Measurements from ENCODE around the gene NFKBIB. TPM values are rescaled to one million over a fixed set of nuclear protein-coding genes. Genes with fewer than 3 reads are reported as not detected.
"Not testable (repeated sequence)": the region's sequence is repeated elsewhere in the genome, so short reads cannot be mapped to it uniquely, and the experiment has no call there.

Gene NFKBIB
- total RNA-seq, 1 donor from 2014 or later, result 66.3 TPM

DNA sequence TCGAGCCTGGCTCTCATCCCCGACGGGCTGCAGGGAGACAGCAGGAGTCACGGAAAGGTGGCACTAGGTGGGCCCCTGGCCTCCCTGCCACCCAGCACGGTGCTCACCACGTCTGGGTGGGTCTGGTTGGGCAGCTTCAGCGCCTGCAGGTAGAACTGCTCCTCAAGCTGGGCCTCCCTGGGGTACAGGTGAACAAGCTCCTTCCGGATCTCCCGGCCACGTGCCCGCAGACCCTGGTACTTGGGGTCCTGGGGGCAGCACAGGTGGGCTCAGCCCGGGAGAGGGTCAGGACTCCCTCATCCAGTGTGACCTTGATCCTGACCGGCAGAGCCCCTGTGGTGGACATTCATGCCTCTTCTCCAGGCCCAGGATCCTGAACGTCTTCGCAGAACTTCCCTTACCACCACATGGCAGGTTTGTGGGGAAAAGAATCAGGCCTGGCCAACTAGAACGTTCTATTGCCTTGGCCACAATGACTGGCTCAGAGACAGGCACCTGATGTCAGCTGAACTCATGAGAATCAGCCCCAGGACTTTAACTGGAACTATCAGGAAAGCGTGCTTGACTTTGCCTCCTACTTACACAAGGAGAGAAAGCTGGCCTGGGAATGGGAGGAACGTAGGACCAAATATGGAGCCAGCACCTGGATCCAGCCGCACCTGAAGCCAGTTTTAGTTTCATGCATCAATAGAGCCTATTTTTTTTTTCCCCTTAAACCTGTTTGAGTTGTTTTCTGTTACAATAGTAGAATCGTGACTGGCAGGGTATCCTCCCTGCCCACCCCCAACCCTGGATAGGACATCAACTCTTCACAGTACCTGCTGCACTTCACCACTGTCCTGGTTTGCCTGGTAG lies 21.9 kb downstream of the NFKBIB start:
- intact Hi-C loops (cut with micrococcal nuclease), result no loop called here

DNA sequence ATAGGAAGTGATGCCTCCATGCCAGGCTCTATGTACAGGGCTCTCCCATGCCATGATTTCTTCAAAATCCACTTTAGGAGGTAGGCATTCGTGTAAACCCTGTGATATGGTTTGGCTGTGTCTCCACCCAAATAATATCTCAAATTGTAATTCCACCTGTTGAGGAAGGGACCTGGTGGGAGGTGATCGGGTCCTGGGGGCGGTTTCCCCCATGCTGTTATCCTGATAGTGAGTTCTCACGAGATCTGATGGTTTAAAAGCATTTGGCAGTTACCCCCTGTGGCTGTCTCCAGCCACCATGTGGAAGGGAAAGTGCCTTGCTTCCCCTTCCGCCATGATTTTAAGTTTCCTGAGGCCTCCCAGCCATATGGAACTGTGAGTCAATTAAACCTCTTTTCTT lies 22.7 kb downstream of the NFKBIB start:
- intact Hi-C loops (cut with micrococcal nuclease), result no loop called here

DNA sequence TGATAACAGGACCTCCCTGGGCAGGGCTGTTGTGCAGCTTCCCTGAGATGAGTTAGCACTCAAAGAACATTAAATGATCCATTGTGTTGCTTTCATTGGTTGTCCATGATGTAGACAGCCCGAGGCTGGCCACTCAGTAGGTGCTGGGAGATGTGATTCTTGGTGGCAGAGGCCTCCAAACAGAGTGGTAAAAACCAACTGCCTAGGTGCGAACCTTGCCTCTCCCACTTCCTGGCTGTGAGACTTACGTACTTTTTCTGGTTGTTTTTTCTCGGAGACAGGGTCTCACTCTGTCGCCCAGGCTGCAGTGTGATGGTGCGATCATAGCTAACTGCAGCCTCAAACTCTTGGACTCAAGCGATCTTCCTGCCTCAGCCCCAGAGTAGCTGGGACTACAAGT lies 24.6 kb downstream of the NFKBIB start:
- intact Hi-C loops (cut with micrococcal nuclease), result no loop called here

DNA sequence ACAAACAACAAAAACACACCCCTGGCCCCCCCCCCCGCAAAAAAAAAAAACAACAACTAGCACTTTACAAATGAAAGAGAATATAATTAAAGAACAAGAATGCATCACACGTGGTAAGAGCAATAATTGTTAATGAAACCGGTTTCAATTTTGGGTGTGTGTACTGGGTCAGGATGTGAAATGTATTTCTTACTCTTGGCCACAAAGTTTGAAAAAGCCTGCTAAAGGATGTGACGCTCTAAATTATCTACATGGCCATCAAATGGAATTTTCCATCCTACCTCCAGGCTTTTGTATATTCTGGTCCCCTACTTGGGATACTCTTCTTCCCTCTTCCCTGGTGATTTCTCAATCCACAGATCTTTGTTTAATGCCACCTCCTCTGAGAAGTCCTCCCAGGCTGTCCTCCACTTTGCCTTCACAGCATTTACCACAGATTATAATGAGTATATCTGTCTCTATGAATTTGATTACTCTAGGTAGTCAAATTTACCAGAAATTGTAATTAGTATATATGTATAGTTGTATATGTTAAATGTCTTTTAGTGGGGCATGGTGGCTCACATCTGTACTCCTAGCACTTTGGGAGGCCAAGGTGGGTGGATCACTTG lies 28.7 kb downstream of the NFKBIB start:
- intact Hi-C loops (cut with micrococcal nuclease), result no loop called here

DNA sequence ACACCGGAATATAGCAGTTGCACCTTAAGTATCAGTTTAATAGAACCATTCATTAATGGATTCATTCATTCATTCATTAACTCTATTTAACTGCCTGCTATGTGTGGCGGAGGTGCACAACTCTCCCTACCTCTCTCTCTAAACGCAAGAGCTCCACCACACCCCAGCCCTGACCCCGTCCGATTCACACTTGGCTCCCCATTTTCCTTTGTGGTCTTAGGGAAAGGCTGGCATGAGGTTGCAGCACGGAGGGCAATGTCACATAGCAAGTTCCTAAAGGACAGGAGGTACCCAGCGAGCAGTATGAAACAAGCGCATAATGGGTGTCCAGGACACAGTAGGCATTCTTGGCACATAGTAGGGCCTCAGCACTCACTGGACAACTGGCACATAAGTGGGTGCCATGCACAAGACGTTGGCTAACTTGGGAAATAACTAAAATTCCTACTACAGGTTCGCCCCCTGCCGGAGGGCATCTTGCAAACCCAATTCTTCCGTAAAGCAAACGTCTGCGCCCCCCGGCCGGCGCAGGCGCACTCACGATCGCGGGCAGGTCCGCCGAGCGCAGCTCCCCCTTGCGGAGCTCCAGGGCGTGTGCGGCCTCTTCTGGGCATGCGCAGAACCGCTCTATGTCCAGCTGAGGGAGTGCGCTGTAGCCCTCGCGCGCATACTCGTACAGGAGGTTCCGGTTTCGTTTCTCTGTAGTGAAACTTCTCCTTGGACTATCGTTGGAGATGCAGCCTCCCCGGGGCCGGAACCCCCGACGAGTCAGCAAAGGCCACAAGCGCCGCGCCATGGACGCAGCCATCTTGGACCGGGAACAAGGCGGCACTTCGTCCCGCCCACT lies 30.4 kb downstream of the NFKBIB start, which contains the start of gene SARS2:
Gene SARS2 (minus strand): TSS at position 835 of the 847 bp plus-strand sequence. CDS start 27 bp downstream, at position 808.
- intact Hi-C loops (cut with micrococcal nuclease), result loop anchor here (1.0 to 5.0 kb wide), 20 partner anchors 22 to 1023 kb away; partner anchors contain the start of genes ACTN4, ECH1, EIF3K and GGN

DNA sequence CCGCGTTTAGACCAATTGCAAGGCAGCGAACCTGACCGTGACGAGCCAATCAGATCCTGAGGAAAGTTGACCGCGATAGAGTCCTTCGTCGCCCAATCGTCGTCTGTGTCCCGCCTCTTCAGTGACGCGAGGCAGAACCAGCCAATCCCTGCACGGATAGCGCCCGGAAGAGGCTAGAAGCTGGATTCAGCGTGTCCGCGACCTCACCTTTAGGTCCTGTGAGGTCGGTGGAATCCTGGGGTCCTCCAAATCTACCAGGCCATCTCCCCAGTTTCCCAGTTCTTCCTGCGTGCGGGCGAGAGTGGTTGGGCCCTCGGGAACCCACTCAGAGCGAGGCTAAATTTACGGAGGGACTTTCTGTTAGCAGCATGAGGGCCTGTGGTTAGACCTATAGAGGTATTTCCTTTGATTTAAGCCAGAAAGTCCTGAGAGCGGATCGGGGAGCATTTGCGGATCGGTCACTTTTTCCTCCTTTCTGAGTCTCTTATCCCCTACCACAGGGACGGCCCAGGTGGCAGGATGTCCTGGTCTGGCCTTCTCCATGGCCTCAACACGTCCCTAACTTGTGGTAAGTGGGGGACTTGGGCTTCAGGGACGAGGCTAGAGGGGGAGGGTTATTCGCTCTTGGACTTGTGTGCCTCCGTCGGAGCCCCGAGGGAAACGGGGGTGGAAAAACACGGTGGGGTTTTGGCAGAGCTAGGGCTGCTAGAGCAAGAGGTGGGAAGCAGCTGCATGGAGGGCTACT lies 31.2 kb downstream of the NFKBIB start, which contains the start of gene MRPS12:
Gene MRPS12 (plus strand): TSS at position 169 of the 745 bp plus-strand sequence. CDS start 351 bp downstream, at position 520.
- intact Hi-C loops (cut with micrococcal nuclease), result loop anchor here (1.0 to 5.0 kb wide), 20 partner anchors 21 to 1024 kb away; partner anchors contain the start of genes ACTN4, ECH1, EIF3K and GGN

DNA sequence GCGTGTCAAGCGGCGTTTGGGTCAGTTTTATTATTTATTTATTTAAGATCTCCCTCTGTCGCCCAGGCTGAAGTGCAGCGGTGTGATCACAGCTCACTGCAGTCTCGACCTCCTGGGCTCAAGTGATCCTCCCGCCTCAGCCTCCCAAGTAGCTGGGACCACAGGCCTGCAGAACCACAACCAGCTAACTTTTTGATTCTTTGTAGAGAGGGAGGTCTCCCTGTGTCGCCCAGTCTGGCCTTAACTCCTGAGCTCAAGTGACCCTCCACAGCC lies 31.7 kb downstream of the NFKBIB start:
- intact Hi-C loops (cut with micrococcal nuclease), result loop anchor here (2.0 to 5.0 kb wide), 2 partner anchors 163 to 514 kb away; no protein-coding TSS in a partner anchor

DNA sequence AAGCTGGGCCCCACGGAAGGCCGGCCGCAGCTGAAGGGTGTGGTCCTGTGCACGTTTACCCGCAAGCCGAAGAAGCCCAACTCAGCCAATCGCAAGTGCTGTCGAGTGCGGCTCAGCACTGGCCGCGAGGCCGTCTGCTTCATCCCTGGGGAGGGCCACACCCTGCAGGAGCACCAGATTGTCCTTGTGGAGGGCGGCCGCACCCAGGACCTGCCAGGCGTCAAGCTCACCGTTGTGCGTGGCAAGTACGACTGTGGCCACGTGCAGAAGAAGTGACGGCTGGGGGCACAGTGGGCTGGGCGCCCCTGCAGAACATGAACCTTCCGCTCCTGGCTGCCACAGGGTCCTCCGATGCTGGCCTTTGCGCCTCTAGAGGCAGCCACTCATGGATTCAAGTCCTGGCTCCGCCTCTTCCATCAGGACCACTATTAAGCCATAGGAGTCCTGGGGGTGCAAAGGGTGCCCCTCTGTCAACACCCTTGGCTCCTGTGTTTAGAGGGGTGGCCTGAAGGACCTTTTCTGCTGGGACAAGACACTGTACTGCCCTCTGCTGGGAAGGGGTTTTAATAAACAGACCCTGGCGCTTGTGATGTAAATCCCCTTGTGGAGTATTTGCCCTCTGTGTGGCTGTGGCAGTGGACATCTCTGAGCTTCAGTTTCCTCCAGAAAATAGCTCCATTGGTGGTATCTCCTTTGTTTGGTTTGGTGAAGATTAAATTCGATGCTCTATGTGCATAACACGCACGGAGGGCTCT lies 32.8 kb downstream of the NFKBIB start:
- intact Hi-C loops (cut with micrococcal nuclease), result loop anchor here (5.0 kb wide), 1 partner anchor 515 kb away; no protein-coding TSS in a partner anchor

DNA sequence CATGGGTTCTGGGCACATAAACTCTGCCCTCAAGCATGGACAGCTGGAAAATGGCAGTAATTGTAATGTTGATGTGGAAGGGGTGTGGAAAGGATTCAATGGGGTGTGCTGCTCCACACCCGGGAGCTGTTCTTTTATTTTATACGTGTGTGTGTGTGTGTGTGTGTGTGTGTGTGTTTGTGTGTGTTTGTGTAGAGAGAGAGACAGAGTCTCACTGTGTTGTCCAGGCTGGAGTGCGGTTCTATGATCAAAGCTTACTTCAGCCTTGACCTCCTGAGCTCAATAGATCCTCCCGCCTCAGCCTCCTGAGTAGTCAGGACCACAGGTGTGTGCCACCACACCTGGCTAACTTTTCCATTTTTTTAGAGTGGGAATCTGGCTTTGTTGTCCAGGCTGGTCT lies 33.8 kb downstream of the NFKBIB start:
- intact Hi-C loops (cut with micrococcal nuclease), result loop anchor here (5.0 kb wide), 1 partner anchor 516 kb away; no protein-coding TSS in a partner anchor

DNA sequence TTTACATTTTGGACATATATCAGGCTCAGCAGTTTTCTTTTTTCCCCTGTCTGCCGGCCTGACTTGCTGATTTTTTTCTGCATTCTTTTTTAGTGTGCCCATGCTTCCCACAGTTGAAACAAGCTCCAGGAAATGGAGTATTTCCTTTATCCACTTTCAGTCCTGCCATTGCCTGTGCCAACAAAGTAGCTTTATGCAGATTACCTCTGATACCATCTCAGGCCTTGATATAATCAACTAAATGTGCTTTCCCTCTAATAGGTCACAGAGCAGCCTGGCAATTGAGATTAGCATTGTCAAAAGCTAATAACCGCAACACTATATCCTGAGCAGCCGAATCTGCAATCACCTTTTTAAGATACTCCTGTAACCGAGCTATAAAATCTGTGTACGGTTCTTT lies 40.2 kb downstream of the NFKBIB start:
- intact Hi-C loops (cut with micrococcal nuclease), result no loop called here

DNA sequence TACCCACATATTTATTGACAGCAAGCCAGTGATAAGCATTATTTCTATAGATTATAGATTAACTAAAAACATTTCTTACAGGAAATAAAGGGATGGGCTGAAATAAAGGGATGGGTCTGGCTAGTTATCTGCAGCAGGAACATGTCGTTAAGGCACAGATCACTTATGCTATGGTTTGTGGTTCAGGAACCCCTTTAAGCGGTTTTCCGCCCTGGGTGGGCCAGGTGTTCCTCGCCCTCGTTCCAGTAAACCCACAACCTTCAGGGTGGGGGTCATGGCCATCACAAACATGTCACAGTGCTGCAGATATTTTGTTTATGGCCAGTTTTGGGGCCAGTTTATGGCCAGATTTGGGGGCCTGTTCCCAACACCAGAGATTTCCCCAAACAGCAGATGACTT lies 41.7 kb downstream of the NFKBIB start:
- intact Hi-C loops (cut with micrococcal nuclease), result not testable (repeated sequence)

DNA sequence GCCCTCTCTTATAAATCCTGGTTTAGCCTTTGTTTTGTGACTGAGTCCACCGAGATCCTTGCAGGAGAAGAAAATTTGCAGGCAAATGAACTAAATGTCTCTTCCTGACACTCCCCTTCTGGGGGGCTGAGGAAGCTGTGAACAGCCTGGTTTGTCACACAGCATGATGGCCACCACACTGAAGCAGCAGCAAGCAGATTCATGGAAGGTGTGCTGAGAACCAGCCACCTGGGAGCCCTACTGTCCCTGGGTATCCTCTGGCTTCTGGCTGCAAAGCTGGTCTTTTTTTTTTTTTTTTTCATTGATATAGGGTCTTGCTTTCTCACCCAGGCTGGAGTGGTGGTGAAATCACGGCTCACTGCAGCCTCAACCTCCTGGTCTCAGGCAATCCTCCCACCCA lies 42.2 kb downstream of the NFKBIB start:
- intact Hi-C loops (cut with micrococcal nuclease), result no loop called here

DNA sequence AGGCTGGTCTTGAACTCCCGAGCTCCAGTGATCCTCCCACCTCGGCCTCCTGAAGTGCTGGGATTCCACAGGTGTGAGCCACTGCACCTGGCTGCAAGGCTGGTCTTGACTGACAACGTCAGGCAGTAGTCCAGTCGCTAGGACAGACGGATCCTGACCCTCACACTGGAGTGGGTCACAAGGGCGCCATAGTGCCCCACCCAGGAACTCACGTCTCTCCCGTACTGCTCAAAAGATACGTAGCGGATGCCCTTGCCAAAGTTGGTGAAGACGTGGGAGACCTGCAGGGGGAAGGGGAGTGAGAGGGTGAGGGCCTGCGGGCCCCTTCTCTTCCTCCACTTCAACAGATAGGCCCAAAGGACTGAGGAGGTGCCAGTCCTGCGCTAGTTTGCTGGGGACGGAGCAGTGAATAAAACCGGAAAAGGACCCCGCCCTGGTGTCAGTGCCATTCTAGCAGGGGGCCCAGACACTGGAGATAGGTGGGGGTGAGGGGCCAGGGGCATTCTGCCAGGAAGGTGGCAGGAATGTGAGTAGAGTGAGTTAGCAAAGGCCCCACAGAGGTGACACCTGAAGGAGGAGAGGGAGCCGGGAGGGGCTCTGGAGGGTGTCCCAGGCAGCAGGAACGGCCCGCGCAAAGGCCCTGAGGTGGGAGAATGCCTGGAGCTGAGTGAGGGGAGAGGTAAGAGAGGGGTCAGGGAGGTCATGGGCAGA lies 42.9 kb downstream of the NFKBIB start:
- intact Hi-C loops (cut with micrococcal nuclease), result no loop called here

DNA sequence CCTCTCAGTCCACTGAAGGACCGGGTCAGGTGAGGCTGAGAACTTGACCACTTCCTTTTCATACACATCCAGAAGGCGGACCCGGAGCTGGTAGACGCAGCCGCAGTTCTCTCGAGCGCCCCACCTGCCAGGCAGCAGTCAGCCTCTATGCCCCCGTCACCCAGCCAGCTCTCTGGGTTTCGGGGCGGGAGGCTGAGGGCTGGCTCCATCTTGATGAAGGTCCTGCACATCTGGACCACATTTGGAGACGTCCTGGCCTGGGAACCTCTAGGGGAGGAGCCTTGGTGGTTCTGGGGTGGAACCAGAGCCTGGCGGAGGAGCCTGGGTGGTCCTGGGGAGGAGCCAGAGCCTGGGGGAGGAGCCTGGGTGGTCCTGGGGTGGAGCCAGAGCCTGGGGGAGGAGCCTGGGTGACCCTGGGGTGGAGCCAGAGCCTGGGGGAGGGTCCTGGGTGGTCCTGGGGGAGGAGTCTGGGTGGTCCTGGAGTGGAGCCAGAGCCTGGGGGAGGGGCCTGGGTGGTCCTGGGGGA lies 45.3 kb downstream of the NFKBIB start:
- intact Hi-C loops (cut with micrococcal nuclease), result no loop called here

DNA sequence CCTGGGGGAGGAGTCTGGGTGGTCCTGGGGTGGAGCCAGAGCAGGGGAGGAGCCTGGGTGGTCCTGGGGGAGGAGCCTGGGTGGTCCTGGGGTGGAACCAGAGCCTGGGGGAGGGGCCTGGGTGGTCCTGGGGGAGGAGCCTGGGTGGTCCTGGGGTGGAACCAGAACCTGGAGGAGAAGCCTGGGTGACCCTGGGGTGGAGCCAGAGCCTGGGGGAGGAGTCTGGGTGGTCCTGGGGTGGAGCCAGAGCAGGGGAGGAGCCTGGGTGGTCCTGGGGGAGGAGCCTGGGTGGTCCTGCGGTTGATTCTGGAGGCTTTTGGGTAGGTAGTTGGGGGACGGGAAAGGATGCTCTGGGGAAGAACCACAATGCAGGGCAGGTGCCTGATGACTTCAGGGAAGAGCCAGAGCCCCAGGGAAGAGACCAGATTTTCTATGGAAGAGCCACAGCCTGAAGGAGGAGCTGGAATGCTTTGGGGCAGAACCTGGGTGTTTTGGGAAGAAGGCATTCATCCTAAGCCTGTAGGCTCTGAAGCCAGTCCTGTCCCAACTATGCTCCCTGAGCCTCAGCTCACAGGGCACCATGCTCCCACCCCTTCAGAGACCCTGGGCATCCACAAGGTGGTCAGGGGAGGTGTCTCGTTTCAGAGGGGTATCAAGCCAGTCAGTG lies 45.9 kb downstream of the NFKBIB start:
- intact Hi-C loops (cut with micrococcal nuclease), result no loop called here

DNA sequence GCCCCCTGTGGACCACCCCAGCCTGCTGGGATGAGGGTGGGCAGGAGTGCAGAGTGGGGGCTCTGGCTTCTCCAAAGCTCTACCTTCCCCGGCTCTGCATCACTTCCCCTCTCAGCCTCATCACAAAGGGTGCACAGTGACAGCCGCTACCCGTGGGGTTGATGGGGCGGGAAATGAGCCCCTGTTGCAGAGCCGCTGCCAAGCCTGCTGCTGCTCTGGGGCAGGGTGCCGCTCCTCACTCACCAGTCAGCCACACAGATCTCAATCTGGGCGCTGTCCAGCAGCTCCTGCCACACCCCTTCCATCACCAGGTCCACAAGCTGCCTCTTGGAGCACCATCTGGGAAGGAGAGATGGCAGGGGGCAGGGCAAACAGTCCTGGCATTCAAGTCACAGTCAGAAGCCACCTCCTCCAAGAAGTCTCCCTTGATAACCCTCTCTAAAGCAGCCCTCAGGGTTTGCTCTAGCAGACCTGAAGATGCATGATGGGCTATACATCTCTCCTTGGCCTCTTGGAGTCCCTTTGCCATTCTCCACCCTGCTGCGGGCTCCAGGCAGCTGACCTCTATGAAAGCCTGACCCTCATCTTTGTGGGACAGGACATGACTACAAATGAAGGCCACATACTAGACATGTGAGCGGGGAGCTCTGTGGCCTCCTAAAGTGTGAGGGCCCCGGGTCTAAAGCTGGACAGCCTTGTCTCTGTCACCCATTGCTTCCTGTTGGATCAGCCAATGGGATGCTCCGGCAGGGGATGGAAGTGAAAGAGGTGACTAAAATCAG lies 46.7 kb downstream of the NFKBIB start:
- intact Hi-C loops (cut with micrococcal nuclease), result no loop called here

DNA sequence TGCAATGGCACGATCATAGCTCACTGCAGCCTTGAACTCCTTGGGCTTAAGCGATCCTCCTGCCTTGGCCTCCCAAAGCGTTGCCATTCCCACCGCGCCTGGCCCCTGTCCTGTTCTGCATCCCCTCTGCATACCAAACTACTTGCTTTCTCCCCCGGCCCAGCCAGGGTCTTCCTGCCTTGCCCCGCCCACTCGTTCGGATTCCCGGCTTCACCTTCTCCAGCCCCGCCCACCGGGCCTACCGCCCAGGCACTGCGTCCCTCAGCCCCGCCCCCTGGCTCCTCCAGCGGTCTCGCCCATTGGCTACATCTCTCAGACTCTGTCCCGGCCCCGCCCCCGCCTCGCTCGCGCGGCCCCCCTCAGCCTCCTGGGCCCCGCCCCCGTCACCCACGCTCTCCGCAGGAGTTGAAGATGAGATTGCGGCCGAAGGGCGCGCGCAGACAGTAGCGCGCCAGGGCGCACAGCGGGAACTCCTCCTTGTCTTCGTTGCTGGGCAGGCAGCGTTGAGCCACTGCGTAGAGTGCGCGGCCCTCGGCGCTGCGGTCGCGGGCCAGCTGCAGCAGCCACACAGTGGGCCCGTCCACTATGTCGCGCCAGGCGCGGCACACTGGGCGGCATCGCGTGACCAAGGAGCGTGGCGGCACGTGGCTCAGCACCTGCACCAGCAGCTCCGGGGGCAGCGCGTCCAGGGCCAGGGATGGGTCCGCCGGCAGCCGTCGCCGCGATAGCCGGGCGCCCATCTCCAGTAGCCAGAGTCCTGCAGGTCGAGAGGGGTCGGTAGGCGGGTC lies 50.0 kb downstream of the NFKBIB start:
- intact Hi-C loops (cut with micrococcal nuclease), result loop anchor here (5.0 kb wide), 1 partner anchor 217 kb away; no protein-coding TSS in a partner anchor
